Sigmoid colon (tissue), 4 donors: ENCODE measurements around the gene TEDC2.

Experiments used
- CTCF ChIP-seq, 4 experiments: fragments of 450-650 bp in 3 of 4; fragments of 200-600 bp in 1 of 4; IDR thresholded peaks; one replicate each; pipeline ENCODE4 v1.5.1; 2016 to 2019; ENCODE audit warnings: antibody characterized with exemption in 4 of 4, mild to moderate bottlenecking in 3 of 4, moderate library complexity in 2 of 4
- POLR2AphosphoS5 ChIP-seq, 4 donors: sonication (generic); formaldehyde crosslinking; IDR thresholded peaks; one replicate each; pipeline ENCODE4 v1.6.1; 2017; ENCODE audit warnings: antibody characterized with exemption in 4 of 4

GRCh38 chr16:2425008-2425518 is 34.8 kb upstream of the TEDC2 start:
- no peak for TF ChIP-seq CTCF (IDR thresholded peaks at IDR 0.05)
- no peak for TF ChIP-seq POLR2AphosphoS5 (IDR thresholded peaks at IDR 0.05)
